Measurements from ENCODE around the gene PKIG. TPM values are rescaled to one million over a fixed set of nuclear protein-coding genes. Genes with fewer than 3 reads are reported as not detected.

PKIG gene
- 42.0 TPM for total RNA-seq (ENCODE audit: unreplicated experiment)
- long read RNA-seq, transcript PKIG-207 (4 exons, 1,191 nt): major isoform, 43 of 68 reads
- long read RNA-seq, transcript PKIG-206 (5 exons, 1,338 nt): minor isoform, 10 of 68 reads
- long read RNA-seq, partial matches to known transcripts: 5 of 68 reads
- long read RNA-seq, other reads (novel, unspliced or antisense): 8 of 68 reads

DNA sequence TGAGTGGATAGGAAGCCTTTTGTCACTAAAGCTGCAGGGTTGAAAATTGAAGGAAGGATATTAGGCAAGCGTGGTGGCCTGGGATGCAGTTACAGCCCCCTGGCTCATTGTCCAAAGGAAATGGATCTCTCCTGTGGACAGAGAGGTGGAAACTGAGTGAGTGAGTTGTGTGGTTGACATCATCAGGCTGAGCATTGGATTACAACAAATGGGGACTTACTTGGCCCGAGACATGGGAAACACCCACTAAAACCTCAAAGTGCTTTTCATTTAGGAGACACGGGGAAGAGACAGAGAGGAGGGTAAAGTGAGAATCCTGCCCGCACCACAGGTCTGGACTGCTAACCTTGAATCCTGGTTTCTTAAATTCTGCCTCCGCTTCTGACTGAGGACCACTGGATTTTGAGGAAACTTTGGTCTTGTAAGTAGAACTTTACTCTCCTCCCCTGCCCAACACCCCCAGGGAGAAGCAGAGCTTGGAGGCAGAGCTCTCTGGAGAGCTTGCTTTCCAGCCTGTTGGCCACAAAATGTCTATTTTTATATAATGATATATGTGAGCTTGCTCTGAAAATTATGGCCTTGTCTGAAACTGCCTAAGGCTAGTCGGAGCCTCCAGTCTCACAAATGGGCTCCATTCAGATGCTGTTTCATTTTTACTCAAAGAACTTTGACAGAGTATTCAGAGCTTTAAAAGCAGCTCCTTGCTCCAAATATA is at the start of gene PKIG:
PKIG (plus strand) TSS at position 269 of the 715 bp plus-strand sequence. CDS start 31,978 bp downstream, outside the sequence.
- Mint-ChIP-seq H3K4me1 (ENCODE audit: low read depth, unreplicated experiment) (peaks cover 17% of the 10 kb centered on the region), H3K36me3 (ENCODE audit: unreplicated experiment) (no peaks in the 10 kb centered on the region), H3K27me3 (ENCODE audit: unreplicated experiment) (no peaks in the 10 kb centered on the region), H3K27ac (ENCODE audit: unreplicated experiment) (no peak within 1 kb of the TSS), H3K4me3 (ENCODE audit: unreplicated experiment) (no peak within 1 kb of the TSS), H3K9me3 (ENCODE audit: unreplicated experiment) (no peaks in the 10 kb centered on the region)
- TF ChIP-seq, protein P1, sequence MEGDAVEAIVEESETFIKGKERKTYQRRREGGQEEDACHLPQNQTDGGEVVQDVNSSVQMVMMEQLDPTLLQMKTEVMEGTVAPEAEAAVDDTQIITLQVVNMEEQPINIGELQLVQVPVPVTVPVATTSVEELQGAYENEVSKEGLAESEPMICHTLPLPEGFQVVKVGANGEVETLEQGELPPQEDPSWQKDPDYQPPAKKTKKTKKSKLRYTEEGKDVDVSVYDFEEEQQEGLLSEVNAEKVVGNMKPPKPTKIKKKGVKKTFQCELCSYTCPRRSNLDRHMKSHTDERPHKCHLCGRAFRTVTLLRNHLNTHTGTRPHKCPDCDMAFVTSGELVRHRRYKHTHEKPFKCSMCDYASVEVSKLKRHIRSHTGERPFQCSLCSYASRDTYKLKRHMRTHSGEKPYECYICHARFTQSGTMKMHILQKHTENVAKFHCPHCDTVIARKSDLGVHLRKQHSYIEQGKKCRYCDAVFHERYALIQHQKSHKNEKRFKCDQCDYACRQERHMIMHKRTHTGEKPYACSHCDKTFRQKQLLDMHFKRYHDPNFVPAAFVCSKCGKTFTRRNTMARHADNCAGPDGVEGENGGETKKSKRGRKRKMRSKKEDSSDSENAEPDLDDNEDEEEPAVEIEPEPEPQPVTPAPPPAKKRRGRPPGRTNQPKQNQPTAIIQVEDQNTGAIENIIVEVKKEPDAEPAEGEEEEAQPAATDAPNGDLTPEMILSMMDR (IDR thresholded peaks at IDR 0.05; ENCODE audit: partially characterized antibody, unreplicated experiment): no peak
- no peak for DNase-seq

DNA sequence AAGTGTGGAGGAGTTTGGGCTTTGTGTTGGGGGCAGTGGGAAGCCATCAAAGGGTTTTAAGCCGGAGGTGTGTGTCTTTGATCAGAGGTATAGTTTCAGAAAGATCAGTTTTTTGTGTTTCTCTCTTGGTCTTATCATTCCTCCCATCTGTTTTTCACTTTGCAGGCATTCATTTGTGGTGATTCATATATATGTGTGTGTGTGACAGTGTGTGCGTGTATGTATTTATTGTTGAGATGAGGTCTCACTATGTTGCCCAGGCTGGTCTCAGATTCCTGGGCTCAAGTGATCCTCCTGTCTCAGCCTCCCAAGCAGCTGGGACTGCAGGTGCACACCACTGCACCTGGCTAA is 49.4 kb upstream of the PKIG start:
- H3K4me3 Mint-ChIP-seq (ENCODE audit: unreplicated experiment): no peak overlapping the region
- DNase-seq: no peak

DNA sequence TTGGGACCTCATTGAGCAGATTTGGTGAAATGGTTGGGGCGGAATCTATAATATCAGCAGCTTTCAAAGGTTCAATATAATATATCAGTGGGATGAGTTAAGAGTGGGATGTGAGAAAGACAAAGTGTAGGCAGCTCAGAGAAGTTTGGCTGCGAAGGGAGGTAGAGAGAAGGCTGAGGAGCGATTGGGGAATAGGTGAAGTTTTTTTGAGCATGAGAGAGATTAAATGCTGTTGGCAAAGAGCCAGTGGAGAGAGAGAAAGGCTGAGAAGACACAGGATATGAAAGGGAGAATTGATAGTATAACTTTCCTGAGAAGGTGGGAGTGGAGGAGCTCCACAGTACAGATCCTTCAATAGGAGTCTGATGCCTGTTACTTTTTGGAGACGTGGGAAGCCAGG is 48.5 kb upstream of the PKIG start:
- TF ChIP-seq, protein P1 (IDR thresholded peaks at IDR 0.05; ENCODE audit: partially characterized antibody, unreplicated experiment): no peak
- DNase-seq: no peak
- Mint-ChIP-seq H3K4me3 (ENCODE audit: unreplicated experiment) (no peak overlapping the region), H3K27me3 (ENCODE audit: unreplicated experiment) (no peaks in the 10 kb centered on the region), H3K9me3 (ENCODE audit: unreplicated experiment) (peaks cover 2% of the 10 kb centered on the region), H3K27ac (ENCODE audit: unreplicated experiment) (no peak overlapping the region), H3K36me3 (ENCODE audit: unreplicated experiment) (no peaks in the 10 kb centered on the region), H3K4me1 (ENCODE audit: low read depth, unreplicated experiment) (no peaks in the 10 kb centered on the region)

More for the DNA sequence above, 49.4 kb upstream of the PKIG start:
- Mint-ChIP-seq H3K4me1 (ENCODE audit: low read depth, unreplicated experiment) (no peaks in the 10 kb centered on the region), H3K27me3 (ENCODE audit: unreplicated experiment) (no peaks in the 10 kb centered on the region), H3K27ac (ENCODE audit: unreplicated experiment) (no peak overlapping the region), H3K9me3 (ENCODE audit: unreplicated experiment) (peaks cover 4% of the 10 kb centered on the region), H3K36me3 (ENCODE audit: unreplicated experiment) (no peaks in the 10 kb centered on the region)
- TF ChIP-seq, protein P1 (IDR thresholded peaks at IDR 0.05; ENCODE audit: partially characterized antibody, unreplicated experiment): no peak

DNA sequence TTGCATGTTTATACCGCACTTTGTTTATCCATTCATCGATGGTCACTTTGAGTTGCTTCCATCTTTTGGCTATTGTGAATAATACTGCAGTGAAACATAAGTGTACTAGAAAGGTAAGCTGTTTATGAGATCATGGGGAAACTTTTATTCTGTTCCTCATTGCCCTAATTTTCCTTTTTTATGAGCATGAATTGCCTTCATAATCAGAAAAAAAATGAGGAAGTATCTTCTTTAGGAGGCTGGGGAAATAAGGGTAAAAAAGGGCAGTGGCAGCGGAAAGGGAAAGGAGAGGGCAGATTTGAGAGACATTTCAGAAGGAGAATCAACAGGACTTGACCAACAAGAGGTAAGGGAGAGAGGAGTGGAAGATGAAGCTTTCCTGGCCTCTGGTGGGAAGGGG is 46.2 kb upstream of the PKIG start:
- Mint-ChIP-seq H3K36me3 (ENCODE audit: unreplicated experiment) (no peaks in the 10 kb centered on the region), H3K9me3 (ENCODE audit: unreplicated experiment) (no peaks in the 10 kb centered on the region), H3K27ac (ENCODE audit: unreplicated experiment) (no peak overlapping the region), H3K4me3 (ENCODE audit: unreplicated experiment) (no peak overlapping the region), H3K27me3 (ENCODE audit: unreplicated experiment) (no peaks in the 10 kb centered on the region), H3K4me1 (ENCODE audit: low read depth, unreplicated experiment) (no peaks in the 10 kb centered on the region)
- DNase-seq: no peak
- TF ChIP-seq, protein P1 (IDR thresholded peaks at IDR 0.05; ENCODE audit: partially characterized antibody, unreplicated experiment): no peak

DNA sequence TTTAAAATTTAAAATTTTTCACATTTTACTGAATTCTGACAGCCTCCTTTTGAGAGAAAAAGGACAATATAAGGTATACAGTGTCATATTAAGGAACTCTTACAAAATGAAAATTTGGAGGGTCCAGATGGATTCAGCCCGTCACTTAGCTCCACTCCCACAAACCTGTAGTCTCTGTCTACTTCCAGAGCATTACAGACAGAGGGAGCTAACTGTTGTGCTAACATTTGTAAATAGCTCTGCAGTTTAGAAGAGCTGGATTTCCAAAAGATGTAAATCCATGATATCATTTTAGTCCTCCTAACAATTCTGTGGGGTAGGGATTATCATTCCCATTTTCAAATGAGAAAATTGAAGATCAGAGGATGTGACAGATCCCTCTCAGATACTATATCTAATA is 44.4 kb upstream of the PKIG start:
- no peak for DNase-seq
- TF ChIP-seq, protein P1 (IDR thresholded peaks at IDR 0.05; ENCODE audit: partially characterized antibody, unreplicated experiment): no peak
- Mint-ChIP-seq H3K4me3 (ENCODE audit: unreplicated experiment) (no peak overlapping the region), H3K27ac (ENCODE audit: unreplicated experiment) (no peak overlapping the region), H3K36me3 (ENCODE audit: unreplicated experiment) (no peaks in the 10 kb centered on the region), H3K27me3 (ENCODE audit: unreplicated experiment) (no peaks in the 10 kb centered on the region), H3K9me3 (ENCODE audit: unreplicated experiment) (no peaks in the 10 kb centered on the region), H3K4me1 (ENCODE audit: low read depth, unreplicated experiment) (no peaks in the 10 kb centered on the region)

Measured in glutamatergic neuron (in vitro differentiated cells).